Upper lobe of left lung (tissue), 6 donors: ENCODE measurements around the gene TMEM109. TPM values are rescaled to one million over a fixed set of nuclear protein-coding genes. Genes with fewer than 3 reads are reported as not detected.

Experiments used
- ATAC-seq, 2 donors: fragments of 200-7000 bp; cut with Tn5 transposase; one replicate each; pipeline ENCODE4 v1.9.1; 2022; ENCODE audit warnings: mild to moderate bottlenecking in 2 of 2, moderate library complexity in 2 of 2; ENCODE audit not compliant: low FRiP score in 2 of 2
- DNase-seq, 2 donors: peaks; one replicate each; pipeline ENCODE4 v3.0.0-alpha.2; 2019 to 2020
- H3K27ac ChIP-seq, 4 donors: fragments of 200-600 bp; sonication (generic); one replicate each; pipeline ENCODE4 v1.5.1; 2016 to 2019
- H3K27me3 ChIP-seq, 4 donors: fragments of 200-600 bp; sonication (generic); one replicate each; pipeline ENCODE4 v1.5.1; 2017 to 2019
- H3K36me3 ChIP-seq, 4 donors: fragments of 200-600 bp; sonication (generic); one replicate each; pipeline ENCODE4 v1.5.1; 2016 to 2019
- H3K4me1 ChIP-seq, 4 donors: fragments of 200-600 bp; sonication (generic); one replicate each; pipeline ENCODE4 v1.5.1; 2018 to 2019
- H3K4me3 ChIP-seq, 4 donors: fragments of 200-600 bp; sonication (generic); one replicate each; pipeline ENCODE4 v1.5.1; 2017 to 2019; ENCODE audit warnings: mild to moderate bottlenecking in 2 of 4, moderate library complexity in 1 of 4
- H3K9me3 ChIP-seq, 4 donors: fragments of 200-600 bp; sonication (generic); one replicate each; pipeline ENCODE4 v1.5.1; 2018 to 2019
- CTCF ChIP-seq, 6 experiments: fragments of 450-650 bp in 4 of 6; fragments of 200-600 bp in 2 of 6; sonication (generic) in 2 of 6; IDR thresholded peaks; one replicate each; pipeline ENCODE4 v1.5.1; 2016 to 2019; ENCODE audit warnings: antibody characterized with exemption in 6 of 6
- EP300 ChIP-seq, 4 donors: sonication (generic); formaldehyde crosslinking; IDR thresholded peaks; one replicate each; pipeline ENCODE4 v1.5.1; 2017; ENCODE audit warnings: antibody characterized with exemption in 4 of 4, control low read depth in 2 of 4
- POLR2A ChIP-seq, 4 donors: fragments of 450-650 bp; IDR thresholded peaks; one replicate each; pipeline ENCODE4 v1.5.1; 2016 to 2017; ENCODE audit warnings: antibody characterized with exemption in 4 of 4, mild to moderate bottlenecking in 2 of 4
- POLR2AphosphoS5 ChIP-seq, 2 donors: sonication (generic); formaldehyde crosslinking; IDR thresholded peaks; one replicate each; pipeline ENCODE4 v1.5.1; 2017; ENCODE audit warnings: antibody characterized with exemption in 2 of 2
- WGBS, 2 donors: methylation state at CpG; one replicate each; pipeline ENCODE4 v1.1.5; 2017 to 2018; 5-methylcytosine and 5-hydroxymethylcytosine counted together
- total RNA-seq, 6 donors: library from RNA; depleted of rRNA in 4 of 6; stranded (reverse); fragments of >200 nt in 4 of 6; gene quantifications; one replicate each; pipeline versions ENCODE4 v1.1.0 to v1.2.1, GENCODE V29; 2016 to 2021
- donor health status: DM: no; HTN: no; CAD: no; lungs with moderate emphysema.
- donor health status: DM: no; HTN: yes; CAD: no; lungs with severe emphysema.

Gene TMEM109
- total RNA-seq, 6 donors from 2014 or later, result 27.2 to 153 (median 129) TPM

- no peak for ATAC-seq
- H3K9me3 ChIP-seq, result no peaks in the 10 kb centered on the region
- H3K4me3 ChIP-seq, result no peak overlapping the region
- DNase-seq, result peak in 1 of 2 donors; percentile 80
- peak overlapping the region in 3 of 4 donors; percentile 51 to 57 (median 57) for H3K27ac ChIP-seq
- peaks cover 3 to 37% (median 19%) of the 10 kb centered on the region in 4 donors for H3K4me1 ChIP-seq
- TF ChIP-seq EP300 (IDR thresholded peaks at IDR 0.05) (no peak), POLR2A (IDR thresholded peaks at IDR 0.05) (no peak), CTCF (IDR thresholded peaks at IDR 0.05) (no peak), POLR2AphosphoS5 (IDR thresholded peaks at IDR 0.05) (no peak)
- H3K27me3 ChIP-seq, result no peaks in the 10 kb centered on the region
- WGBS, 2 donors, result 58 to 63% methylated on average over 4 to 9 of the region's 9 CpGs
- H3K36me3 ChIP-seq, result peaks cover 5 to 73% (median 39%) of the 10 kb centered on the region in 4 donors
These were observed 29.1 kb downstream of the TMEM109 start for GRCh38 chr11:60942970-60943565.

GRCh38 chr11:60944490-60945294 is 30.7 kb downstream of the TMEM109 start:
- DNase-seq (no peak), ATAC-seq (peak in 1 of 2 donors; percentile 14)
- Histone ChIP-seq H3K36me3 (peaks cover 5 to 56% (median 29%) of the 10 kb centered on the region in 4 donors), H3K4me1 (peaks cover 9 to 41% (median 28%) of the 10 kb centered on the region in 4 donors), H3K4me3 (no peak overlapping the region), H3K27me3 (no peaks in the 10 kb centered on the region), H3K27ac (no peak overlapping the region), H3K9me3 (no peaks in the 10 kb centered on the region)
- TF ChIP-seq CTCF (IDR thresholded peaks at IDR 0.05), result peak in 1 of 6 experiments; percentile 13
- TF ChIP-seq EP300 (IDR thresholded peaks at IDR 0.05), result no peak
- 78 to 87% methylated on average over 11 of the region's 11 CpGs for WGBS, 2 donors

- no peak for ATAC-seq
- Histone ChIP-seq H3K27me3 (no peaks in the 10 kb centered on the region), H3K27ac (no peak overlapping the region), H3K9me3 (no peaks in the 10 kb centered on the region), H3K36me3 (peaks cover 5 to 51% (median 26%) of the 10 kb centered on the region in 4 donors), H3K4me1 (peaks cover 12 to 42% (median 30%) of the 10 kb centered on the region in 4 donors), H3K4me3 (no peak overlapping the region)
- whole genome bisulfite sequencing, 2 donors, result 86 to 97% methylated on average over 5 of the region's 5 CpGs
- no peak for DNase-seq
- no peak for TF ChIP-seq POLR2A (IDR thresholded peaks at IDR 0.05)
These were observed 31.3 kb downstream of the TMEM109 start for GRCh38 chr11:60945295-60945667.

GRCh38 chr11:60946601-60947264 is 32.8 kb downstream of the TMEM109 start:
- no peaks in the 10 kb centered on the region for H3K27me3 ChIP-seq
- ATAC-seq (no peak), DNase-seq (peak in 1 of 2 donors; percentile 75)
- no peaks in the 10 kb centered on the region for H3K9me3 ChIP-seq
- H3K27ac ChIP-seq, result no peak overlapping the region
- peaks cover 22 to 51% (median 40%) of the 10 kb centered on the region in 4 donors for H3K4me1 ChIP-seq
- H3K4me3 ChIP-seq, result no peak overlapping the region
- peaks cover 4 to 38% (median 14%) of the 10 kb centered on the region in 4 donors for H3K36me3 ChIP-seq
- WGBS, 2 donors, result 84 to 85% methylated on average over 15 of the region's 15 CpGs
- TF ChIP-seq POLR2A (IDR thresholded peaks at IDR 0.05), result no peak
- TF ChIP-seq EP300 (IDR thresholded peaks at IDR 0.05), result no peak
- TF ChIP-seq CTCF (IDR thresholded peaks at IDR 0.05), result no peak

- Histone ChIP-seq H3K27me3 (no peaks in the 10 kb centered on the region), H3K27ac (no peak overlapping the region), H3K4me1 (peaks cover 22 to 50% (median 37%) of the 10 kb centered on the region in 4 donors), H3K4me3 (no peak overlapping the region), H3K9me3 (no peaks in the 10 kb centered on the region), H3K36me3 (peaks cover 0 to 28% (median 8%) of the 10 kb centered on the region in 4 donors)
- DNase-seq, result no peak
- no peak for ATAC-seq
- TF ChIP-seq EP300 (IDR thresholded peaks at IDR 0.05) (no peak), CTCF (IDR thresholded peaks at IDR 0.05) (no peak), POLR2A (IDR thresholded peaks at IDR 0.05) (no peak), POLR2AphosphoS5 (IDR thresholded peaks at IDR 0.05) (no peak)
- WGBS, 2 donors, result 50 to 63% methylated on average over 2 of the region's 2 CpGs
These were observed 33.7 kb downstream of the TMEM109 start for GRCh38 chr11:60947700-60948099.
